Natural killer cell (primary cell): ENCODE data around the gene IRX3. TPM values are rescaled to one million over a fixed set of nuclear protein-coding genes. Genes with fewer than 3 reads are reported as not detected.

ENCODE experiments used
- ATAC-seq, 3 donors: fragments of 150-1000 bp in 2 of 3; fragments of 200-7000 bp in 1 of 3; cut with Tn5 transposase; 1 replicate in 1 of 3; 2 replicates in 2 of 3; pipeline ENCODE4 v1.10.0; 2021; ENCODE audit warnings: mild to moderate bottlenecking in 2 of 3, moderate library complexity in 2 of 3
- DNase-seq, 2 donors: peaks; one replicate each; pipeline versions ENCODE4 v3.0.0 to v3.0.0-alpha.2; 2013 to 2021; ENCODE audit warnings: mixed read lengths in 1 of 2
- H3K27ac ChIP-seq: one replicate; pipeline ENCODE4 v1.5.1; 2013; ENCODE audit warnings: mild to moderate bottlenecking, low read length
- H3K27me3 ChIP-seq: one replicate; pipeline ENCODE4 v1.6.1; 2013; ENCODE audit warnings: low read length; ENCODE audit not compliant: control insufficient read depth, insufficient read depth
- H3K36me3 ChIP-seq: one replicate; pipeline ENCODE4 v1.6.1; 2013; ENCODE audit warnings: low read length; ENCODE audit not compliant: control insufficient read depth, insufficient read depth
- H3K4me1 ChIP-seq: one replicate; pipeline ENCODE4 v1.6.1; 2013; ENCODE audit warnings: low read length; ENCODE audit not compliant: control insufficient read depth, insufficient read depth
- H3K4me3 ChIP-seq: one replicate; pipeline ENCODE4 v1.5.1; 2013; ENCODE audit warnings: low read length
- H3K9me3 ChIP-seq: one replicate; pipeline ENCODE4 v1.6.1; 2013; ENCODE audit warnings: low read length; ENCODE audit not compliant: control insufficient read depth, insufficient read depth
- H3K27ac Mint-ChIP-seq, 2 donors: one replicate each; pipeline ENCODE4 v1.8.0; 2022; ENCODE audit warnings: mild to moderate bottlenecking in 2 of 2, mixed read lengths in 2 of 2, moderate library complexity in 1 of 2
- H3K27me3 Mint-ChIP-seq, 2 donors: one replicate each; pipeline ENCODE4 v1.8.0; 2022; ENCODE audit warnings: low read depth in 2 of 2, mixed read lengths in 2 of 2
- H3K36me3 Mint-ChIP-seq: one replicate; pipeline ENCODE4 v1.8.0; 2022; ENCODE audit warnings: mixed read lengths
- H3K4me1 Mint-ChIP-seq, 2 donors: one replicate each; pipeline ENCODE4 v1.8.0; 2022; ENCODE audit warnings: mixed read lengths in 2 of 2
- H3K4me3 Mint-ChIP-seq: one replicate; pipeline ENCODE4 v1.8.0; 2022; ENCODE audit warnings: mild to moderate bottlenecking, moderate library complexity, mixed read lengths
- H3K9me3 Mint-ChIP-seq, 2 donors: one replicate each; pipeline ENCODE4 v1.8.0; 2022; ENCODE audit warnings: mixed read lengths in 2 of 2
- WGBS: methylation state at CpG from one replicate; pipeline ENCODE4 v1.1.7; 2013; ENCODE audit warnings: missing lambda C conversion rate; ENCODE audit not compliant: insufficient coverage; 5-methylcytosine and 5-hydroxymethylcytosine counted together
- intact Hi-C: fragments of 100-400 bp; cut with micrococcal nuclease; formaldehyde crosslinking; loops from one replicate; pipeline ENCODE4 v1.14.2; 2022
- total RNA-seq, 4 donors: library from RNA; stranded (reverse); fragments of 120-200 nt in 1 of 4; gene quantifications; one replicate each; pipeline versions ENCODE4 v1.2.3 to v1.2.4, GENCODE V29; 2013 to 2022
- TF ChIP-seq, protein P1 (sequence below): fragments of 200-600 bp; IDR thresholded peaks from one replicate; pipeline ENCODE4 v1.8.0; 2022; ENCODE audit warnings: antibody characterized with exemption

Gene IRX3
- total RNA-seq, 3 donors from 2014 or later (not counting 1 experiment from before 2014, with no cell fraction given) = not detected

DNA sequence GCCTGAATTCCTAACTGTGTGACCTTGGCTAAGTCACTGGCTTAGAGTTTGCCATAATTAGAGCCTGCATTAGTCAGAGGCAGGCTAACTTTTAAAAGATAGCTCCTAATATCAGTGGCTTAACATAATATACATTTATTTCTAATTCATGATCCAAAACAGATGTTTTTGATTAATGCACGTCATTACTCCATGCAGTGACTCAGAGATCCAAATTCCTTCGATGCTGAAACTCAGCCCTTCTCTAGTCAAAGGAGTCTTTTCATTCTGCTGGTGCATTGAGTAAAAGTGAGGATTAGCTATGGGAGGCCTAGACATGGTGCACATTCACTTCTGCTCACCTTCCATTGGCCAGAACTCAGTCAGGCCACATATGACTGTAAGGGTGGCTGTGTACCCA, 49.8 kb downstream of the IRX3 start:
- H3K27ac Mint-ChIP-seq = no peak overlapping the region
- ATAC-seq = no peak
- WGBS = 83% methylated on average over 2 of the region's 2 CpGs

DNA sequence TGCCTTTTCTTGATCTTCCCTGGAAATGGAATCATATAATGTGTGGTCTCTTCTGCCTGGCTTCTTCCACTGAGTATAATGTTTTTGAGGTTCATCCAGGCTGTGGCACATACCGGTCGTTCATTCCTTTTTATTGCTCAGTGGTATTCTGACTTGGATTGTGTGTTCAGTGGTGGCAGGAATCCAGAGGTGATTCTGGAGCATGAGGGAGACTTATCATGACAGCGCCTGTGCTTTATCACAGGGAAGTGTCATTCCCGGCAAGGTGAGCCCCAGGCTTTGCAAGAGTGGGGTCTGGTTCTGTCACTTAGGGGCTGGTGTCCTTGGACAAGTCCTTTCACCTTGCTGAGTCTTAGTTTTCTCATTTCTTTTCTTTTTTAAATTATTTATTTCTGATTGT, 53.0 kb downstream of the IRX3 start:
- H3K4me3 ChIP-seq = no peak overlapping the region
- no peak overlapping the region for H3K27ac ChIP-seq
- Mint-ChIP-seq H3K4me1 (no peaks in the 10 kb centered on the region), H3K36me3 (no peaks in the 10 kb centered on the region), H3K27ac (no peak overlapping the region), H3K4me3 (no peak overlapping the region), H3K9me3 (no peaks in the 10 kb centered on the region), H3K27me3 (peaks cover 6 to 18% of the 10 kb centered on the region in 2 donors)
- WGBS = 88% methylated on average over 4 of the region's 4 CpGs
- H3K36me3 ChIP-seq = no peaks in the 10 kb centered on the region
- DNase-seq = no peak
- no peaks in the 10 kb centered on the region for H3K27me3 ChIP-seq
- ATAC-seq = no peak
- H3K4me1 ChIP-seq = no peaks in the 10 kb centered on the region
- intact Hi-C loops = no loop called here
- H3K9me3 ChIP-seq = no peaks in the 10 kb centered on the region
- TF ChIP-seq, protein P1, sequence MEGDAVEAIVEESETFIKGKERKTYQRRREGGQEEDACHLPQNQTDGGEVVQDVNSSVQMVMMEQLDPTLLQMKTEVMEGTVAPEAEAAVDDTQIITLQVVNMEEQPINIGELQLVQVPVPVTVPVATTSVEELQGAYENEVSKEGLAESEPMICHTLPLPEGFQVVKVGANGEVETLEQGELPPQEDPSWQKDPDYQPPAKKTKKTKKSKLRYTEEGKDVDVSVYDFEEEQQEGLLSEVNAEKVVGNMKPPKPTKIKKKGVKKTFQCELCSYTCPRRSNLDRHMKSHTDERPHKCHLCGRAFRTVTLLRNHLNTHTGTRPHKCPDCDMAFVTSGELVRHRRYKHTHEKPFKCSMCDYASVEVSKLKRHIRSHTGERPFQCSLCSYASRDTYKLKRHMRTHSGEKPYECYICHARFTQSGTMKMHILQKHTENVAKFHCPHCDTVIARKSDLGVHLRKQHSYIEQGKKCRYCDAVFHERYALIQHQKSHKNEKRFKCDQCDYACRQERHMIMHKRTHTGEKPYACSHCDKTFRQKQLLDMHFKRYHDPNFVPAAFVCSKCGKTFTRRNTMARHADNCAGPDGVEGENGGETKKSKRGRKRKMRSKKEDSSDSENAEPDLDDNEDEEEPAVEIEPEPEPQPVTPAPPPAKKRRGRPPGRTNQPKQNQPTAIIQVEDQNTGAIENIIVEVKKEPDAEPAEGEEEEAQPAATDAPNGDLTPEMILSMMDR = no peak

More for the DNA sequence above, 49.8 kb downstream of the IRX3 start:
- TF ChIP-seq, protein P1 = no peak
- no peaks in the 10 kb centered on the region for H3K4me1 ChIP-seq
- H3K9me3 ChIP-seq = no peaks in the 10 kb centered on the region
- Mint-ChIP-seq H3K4me1 (no peaks in the 10 kb centered on the region), H3K36me3 (no peaks in the 10 kb centered on the region), H3K4me3 (no peak overlapping the region), H3K27me3 (peaks cover 6 to 10% of the 10 kb centered on the region in 2 donors), H3K9me3 (no peaks in the 10 kb centered on the region)
- intact Hi-C loops = no loop called here
- H3K27ac ChIP-seq = no peak overlapping the region
- H3K36me3 ChIP-seq = no peaks in the 10 kb centered on the region
- DNase-seq = no peak
- H3K4me3 ChIP-seq = no peak overlapping the region
- H3K27me3 ChIP-seq = no peaks in the 10 kb centered on the region
